GM18867 (cell line): ENCODE results near the gene FIBCD1.

Experiments
- ATAC-seq: cut with Tn5 transposase; IDR thresholded peaks from one replicate; pipeline ENCODE4 v1.9.1; 2021; ENCODE audit warnings: mild to moderate bottlenecking, moderate library complexity; ENCODE audit not compliant: unreplicated experiment

FIBCD1 gene

GRCh38 chr9:130923611-130924447 lies 15.2 kb downstream of the FIBCD1 start:
- ATAC-seq, result no peak

- no peak for ATAC-seq
Observed at GRCh38 chr9:130922893-130923610, 16.0 kb downstream of the FIBCD1 start.

GRCh38 chr9:130921989-130922892 lies 16.8 kb downstream of the FIBCD1 start:
- ATAC-seq, result no peak

GRCh38 chr9:130921300-130921988 lies 17.6 kb downstream of the FIBCD1 start:
- ATAC-seq, result no peak

GRCh38 chr9:130920762-130921299 lies 18.2 kb downstream of the FIBCD1 start:
- ATAC-seq, result no peak

- ATAC-seq, result no peak
Observed at GRCh38 chr9:130920233-130920632, 18.8 kb downstream of the FIBCD1 start.

- ATAC-seq, result no peak
Observed at GRCh38 chr9:130919559-130920145, 19.4 kb downstream of the FIBCD1 start.

- ATAC-seq, result no peak
Observed at GRCh38 chr9:130918826-130919558, 20.1 kb downstream of the FIBCD1 start.

GRCh38 chr9:130918101-130918825 lies 20.8 kb downstream of the FIBCD1 start:
- no peak for ATAC-seq

GRCh38 chr9:130917168-130917960 lies 21.7 kb downstream of the FIBCD1 start:
- no peak for ATAC-seq

GRCh38 chr9:130915096-130915447 lies 24.0 kb downstream of the FIBCD1 start:
- ATAC-seq, result no peak

- no peak for ATAC-seq
Observed at GRCh38 chr9:130914417-130915095, 24.5 kb downstream of the FIBCD1 start.

GRCh38 chr9:130913599-130914416 lies 25.2 kb downstream of the FIBCD1 start:
- no peak for ATAC-seq

GRCh38 chr9:130912932-130913598 lies 26.0 kb downstream of the FIBCD1 start:
- ATAC-seq, result no peak

- no peak for ATAC-seq
Observed at GRCh38 chr9:130911254-130912049, 27.6 kb downstream of the FIBCD1 start.
